ENCODE measurements around the gene TP53AIP1. TPM values are rescaled to one million over a fixed set of nuclear protein-coding genes. Genes with fewer than 3 reads are reported as not detected.
A peak's percentile ranks its signal among the peaks of the same experiment; 100 is the strongest.

TP53AIP1 gene
- total RNA-seq, 1 donor from 2014 or later, result 0.17 TPM

DNA sequence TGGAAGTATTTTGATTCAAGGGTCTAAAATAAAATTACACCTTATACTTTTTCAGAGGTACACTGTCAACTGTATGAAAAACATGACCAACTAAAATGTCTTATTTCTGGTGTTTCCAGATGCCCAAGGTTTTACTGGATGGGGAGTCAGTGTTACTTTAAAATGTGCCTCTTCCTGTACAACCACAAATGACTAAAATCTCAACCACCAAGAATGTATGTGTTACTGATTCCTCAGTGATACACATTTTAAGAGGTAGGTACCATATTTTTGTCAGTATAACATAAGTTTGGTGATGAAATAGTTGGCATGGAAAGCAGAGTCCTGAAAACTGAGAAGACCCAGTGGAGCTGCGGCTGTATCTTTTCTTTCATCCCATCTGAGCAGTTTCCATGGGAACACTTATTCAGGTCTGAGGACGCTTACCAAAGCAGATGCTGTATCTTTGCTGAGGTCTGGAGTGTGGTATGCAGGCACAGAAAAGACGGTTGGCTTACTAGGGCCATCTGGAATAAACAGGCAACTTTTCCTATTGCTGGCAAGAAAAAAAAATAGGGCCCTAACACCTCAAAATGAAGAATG, 21.2 kb upstream of the TP53AIP1 start:
- TF ChIP-seq, protein P1, sequence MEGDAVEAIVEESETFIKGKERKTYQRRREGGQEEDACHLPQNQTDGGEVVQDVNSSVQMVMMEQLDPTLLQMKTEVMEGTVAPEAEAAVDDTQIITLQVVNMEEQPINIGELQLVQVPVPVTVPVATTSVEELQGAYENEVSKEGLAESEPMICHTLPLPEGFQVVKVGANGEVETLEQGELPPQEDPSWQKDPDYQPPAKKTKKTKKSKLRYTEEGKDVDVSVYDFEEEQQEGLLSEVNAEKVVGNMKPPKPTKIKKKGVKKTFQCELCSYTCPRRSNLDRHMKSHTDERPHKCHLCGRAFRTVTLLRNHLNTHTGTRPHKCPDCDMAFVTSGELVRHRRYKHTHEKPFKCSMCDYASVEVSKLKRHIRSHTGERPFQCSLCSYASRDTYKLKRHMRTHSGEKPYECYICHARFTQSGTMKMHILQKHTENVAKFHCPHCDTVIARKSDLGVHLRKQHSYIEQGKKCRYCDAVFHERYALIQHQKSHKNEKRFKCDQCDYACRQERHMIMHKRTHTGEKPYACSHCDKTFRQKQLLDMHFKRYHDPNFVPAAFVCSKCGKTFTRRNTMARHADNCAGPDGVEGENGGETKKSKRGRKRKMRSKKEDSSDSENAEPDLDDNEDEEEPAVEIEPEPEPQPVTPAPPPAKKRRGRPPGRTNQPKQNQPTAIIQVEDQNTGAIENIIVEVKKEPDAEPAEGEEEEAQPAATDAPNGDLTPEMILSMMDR (IDR thresholded peaks at IDR 0.05), result no peak
- Mint-ChIP-seq H3K27me3 (ENCODE audit: low read depth) (no peaks in the 10 kb centered on the region), H3K36me3 (ENCODE audit: low read depth) (peaks cover 4% of the 10 kb centered on the region), H3K4me3 (ENCODE audit: unreplicated experiment) (no peak overlapping the region), H3K9me3 (ENCODE audit: low read depth) (no peaks in the 10 kb centered on the region), H3K4me1 (ENCODE audit: low read depth) (no peaks in the 10 kb centered on the region), H3K27ac (ENCODE audit: unreplicated experiment) (no peak overlapping the region)
- no peak for DNase-seq (ENCODE audit: low spot score)

DNA sequence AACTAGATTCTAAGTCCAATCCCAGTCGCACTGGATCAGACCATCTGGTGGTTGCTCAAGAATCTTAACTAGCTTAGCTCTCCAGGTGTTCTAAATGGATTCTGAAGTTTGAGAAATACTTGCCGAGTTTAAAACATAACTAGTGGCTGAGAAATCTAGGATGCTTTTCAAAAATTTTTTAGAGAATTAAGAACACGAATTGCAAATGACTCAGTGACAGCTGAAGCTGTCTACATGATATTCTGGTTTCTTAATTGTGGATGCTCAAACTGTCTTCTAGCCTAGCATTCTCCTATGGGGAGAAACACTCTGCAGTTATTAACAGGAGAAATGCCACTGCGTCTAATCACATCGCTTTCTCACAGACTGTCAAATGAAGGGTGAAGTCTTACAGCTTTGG, 20.2 kb upstream of the TP53AIP1 start:
- Mint-ChIP-seq H3K27me3 (ENCODE audit: low read depth) (no peaks in the 10 kb centered on the region), H3K4me3 (ENCODE audit: unreplicated experiment) (no peak overlapping the region), H3K27ac (ENCODE audit: unreplicated experiment) (no peak overlapping the region), H3K36me3 (ENCODE audit: low read depth) (peaks cover 4% of the 10 kb centered on the region), H3K9me3 (ENCODE audit: low read depth) (no peaks in the 10 kb centered on the region), H3K4me1 (ENCODE audit: low read depth) (no peaks in the 10 kb centered on the region)
- TF ChIP-seq, protein P1 (IDR thresholded peaks at IDR 0.05), result no peak
- no peak for DNase-seq (ENCODE audit: low spot score)

DNA sequence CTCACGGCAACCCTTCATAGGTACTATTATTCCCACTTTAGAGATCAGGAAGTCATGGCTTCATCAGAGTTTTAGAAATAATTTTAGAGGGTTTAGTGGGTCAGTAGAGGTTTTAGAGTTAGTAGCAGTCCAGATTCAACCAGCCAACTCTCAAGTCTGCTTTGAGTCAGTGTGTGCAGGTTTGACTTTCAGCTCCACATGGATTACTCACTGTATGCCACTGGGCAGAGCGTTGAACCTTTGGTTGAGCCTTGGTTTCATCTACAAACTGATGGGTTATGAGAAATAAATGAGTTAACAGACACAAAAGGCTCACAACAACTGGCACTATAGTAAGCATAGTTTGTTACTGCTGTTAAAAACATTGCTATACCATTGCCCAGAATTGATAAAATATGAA, 19.0 kb upstream of the TP53AIP1 start:
- Mint-ChIP-seq H3K27ac (ENCODE audit: unreplicated experiment) (no peak overlapping the region), H3K27me3 (ENCODE audit: low read depth) (no peaks in the 10 kb centered on the region), H3K4me3 (ENCODE audit: unreplicated experiment) (no peak overlapping the region), H3K4me1 (ENCODE audit: low read depth) (peaks cover under 1% of the 10 kb centered on the region), H3K36me3 (ENCODE audit: low read depth) (peaks cover 4% of the 10 kb centered on the region), H3K9me3 (ENCODE audit: low read depth) (no peaks in the 10 kb centered on the region)
- TF ChIP-seq, protein P1 (IDR thresholded peaks at IDR 0.05), result no peak
- DNase-seq (ENCODE audit: low spot score), result no peak

DNA sequence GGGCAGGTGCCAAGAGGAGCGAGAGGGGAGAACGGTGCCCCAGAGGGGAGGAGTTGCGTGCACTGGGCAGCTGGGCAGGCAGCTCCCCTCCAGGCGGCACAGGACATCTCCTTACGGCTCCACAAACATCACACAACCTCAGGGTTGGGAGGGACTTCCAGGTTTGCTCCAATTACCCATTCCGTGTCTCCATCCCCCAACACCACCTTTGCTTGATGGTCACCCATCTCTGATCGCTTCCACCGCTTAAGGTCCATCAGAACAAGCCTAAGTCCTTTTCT, 14.5 kb upstream of the TP53AIP1 start:
- Mint-ChIP-seq H3K27me3 (ENCODE audit: low read depth) (peaks cover 10% of the 10 kb centered on the region), H3K27ac (ENCODE audit: unreplicated experiment) (no peak overlapping the region), H3K4me3 (ENCODE audit: unreplicated experiment) (no peak overlapping the region), H3K36me3 (ENCODE audit: low read depth) (no peaks in the 10 kb centered on the region), H3K4me1 (ENCODE audit: low read depth) (peaks cover 4% of the 10 kb centered on the region), H3K9me3 (ENCODE audit: low read depth) (no peaks in the 10 kb centered on the region)
- TF ChIP-seq, protein P1 (IDR thresholded peaks at IDR 0.05), result no peak
- DNase-seq (ENCODE audit: low spot score), result no peak

DNA sequence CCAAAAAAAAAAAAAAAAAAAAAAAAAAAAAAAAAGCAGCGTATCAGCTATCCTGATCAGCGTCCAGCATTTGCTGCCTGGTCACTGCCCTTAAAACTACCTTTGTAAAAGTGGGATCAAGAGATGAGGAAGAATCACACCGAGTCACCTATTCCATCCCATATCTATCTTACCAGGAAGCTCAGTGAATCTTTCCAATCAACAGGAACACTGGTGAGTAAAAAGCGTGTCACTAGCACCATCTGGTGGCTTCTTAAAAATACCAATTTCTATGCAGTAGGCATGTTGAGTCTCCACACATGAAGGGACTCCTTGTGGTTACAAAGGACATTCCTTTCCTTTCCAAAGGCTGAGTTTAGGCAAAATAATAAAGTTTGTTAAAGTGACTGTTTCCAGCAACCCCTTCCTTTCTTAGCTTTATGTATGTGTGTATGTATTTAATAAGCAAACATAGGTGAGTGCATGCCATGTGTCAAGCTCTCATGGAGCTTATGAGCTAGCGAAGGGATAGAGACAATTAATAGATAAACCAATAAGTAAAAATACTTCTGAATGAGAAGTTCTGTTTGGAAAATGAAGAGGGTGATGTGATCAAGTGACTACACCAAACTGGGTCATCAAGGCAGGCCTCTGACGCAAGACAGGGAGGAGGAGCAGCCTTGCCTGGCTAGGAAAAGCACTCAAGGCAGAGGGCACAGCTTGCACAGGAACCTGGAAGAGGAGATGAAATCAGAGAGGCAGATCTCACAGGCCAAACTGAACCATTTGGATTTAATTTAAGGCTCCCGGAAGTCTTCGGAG, 13.9 kb upstream of the TP53AIP1 start:
- Mint-ChIP-seq H3K9me3 (ENCODE audit: low read depth) (no peaks in the 10 kb centered on the region), H3K4me1 (ENCODE audit: low read depth) (peaks cover 4% of the 10 kb centered on the region), H3K27me3 (ENCODE audit: low read depth) (peaks cover 10% of the 10 kb centered on the region), H3K36me3 (ENCODE audit: low read depth) (no peaks in the 10 kb centered on the region), H3K4me3 (ENCODE audit: unreplicated experiment) (no peak overlapping the region), H3K27ac (ENCODE audit: unreplicated experiment) (no peak overlapping the region)
- TF ChIP-seq, protein P1 (IDR thresholded peaks at IDR 0.05), result peak; percentile 94
- DNase-seq (ENCODE audit: low spot score), result no peak

Measured in chondrocyte (in vitro differentiated cells).